Breast epithelium (tissue), 4 donors: ENCODE results near the gene ZNF438. TPM values are rescaled to one million over a fixed set of nuclear protein-coding genes. Genes with fewer than 3 reads are reported as not detected.
A peak's percentile ranks its signal among the peaks of the same experiment; 100 is the strongest.
"Not testable (repeated sequence)": the region's sequence is repeated elsewhere in the genome, so short reads cannot be mapped to it uniquely, and the experiment has no call there.

Source experiments
- DNase-seq, 2 donors: peaks; one replicate each; pipeline ENCODE4 v3.0.0-alpha.2; 2019; ENCODE audit warnings: low spot score in 2 of 2
- H3K27ac ChIP-seq, 2 donors: fragments of 200-600 bp; sonication (generic) in 1 of 2; one replicate each; pipeline ENCODE4 v1.5.1; 2016 to 2019; ENCODE audit warnings: mild to moderate bottlenecking in 1 of 2
- H3K27me3 ChIP-seq, 2 donors: fragments of 200-600 bp; sonication (generic) in 1 of 2; one replicate each; pipeline versions ENCODE4 v1.5.1 to v1.6.0; 2017 to 2019; ENCODE audit warnings: control low read depth in 1 of 2, mild to moderate bottlenecking in 1 of 2
- H3K36me3 ChIP-seq: fragments of 200-600 bp; one replicate; pipeline ENCODE4 v1.5.1; 2019
- H3K4me1 ChIP-seq, 2 donors: fragments of 200-600 bp; sonication (generic); one replicate each; pipeline ENCODE4 v1.5.1; 2016 to 2019; ENCODE audit warnings: control low read depth in 1 of 2
- H3K4me3 ChIP-seq, 3 donors: fragments of 200-600 bp; sonication (generic); 1 replicate in 2 of 3; 2 replicates in 1 of 3; pipeline ENCODE4 v1.5.1; 2016 to 2019; ENCODE audit warnings: mild to moderate bottlenecking in 3 of 3, moderate library complexity in 2 of 3
- H3K9me3 ChIP-seq, 2 donors: fragments of 200-600 bp; sonication (generic) in 1 of 2; one replicate each; pipeline ENCODE4 v1.5.1; 2016 to 2019; ENCODE audit warnings: control low read depth in 1 of 2
- CTCF ChIP-seq, 3 donors: fragments of 450-650 bp; IDR thresholded peaks; one replicate each; pipeline ENCODE4 v1.5.1; 2016 to 2017; ENCODE audit warnings: antibody characterized with exemption in 3 of 3, mild to moderate bottlenecking in 3 of 3, moderate library complexity in 3 of 3
- POLR2A ChIP-seq: fragments of 450-650 bp; IDR thresholded peaks from one replicate; pipeline ENCODE4 v1.6.1; 2016; ENCODE audit warnings: antibody characterized with exemption, mild to moderate bottlenecking, moderate library complexity
- POLR2AphosphoS5 ChIP-seq, 3 donors: sonication (generic); formaldehyde crosslinking; IDR thresholded peaks; one replicate each; pipeline ENCODE4 v1.6.1; 2017; ENCODE audit warnings: antibody characterized with exemption in 3 of 3
- intact Hi-C: fragments of 100-400 bp; cut with DNase I; formaldehyde crosslinking; loops from one replicate; pipeline ENCODE4 v1.15.1; 2023; ENCODE audit warnings: low total_unique reads
- total RNA-seq, 3 donors: library from RNA; depleted of rRNA; stranded (reverse); fragments of >200 nt; gene quantifications; one replicate each; pipeline ENCODE4 v1.1.0, GENCODE V29; 2016

ZNF438 gene
- total RNA-seq, 3 donors from 2014 or later: 8.8 to 34.6 (median 10.0) TPM

GRCh38 chr10:30915146-30915545, 116.5 kb downstream of the ZNF438 start:
- Histone ChIP-seq H3K4me1 (no peaks in the 10 kb centered on the region), H3K27me3 (no peaks in the 10 kb centered on the region), H3K9me3 (no peaks in the 10 kb centered on the region), H3K27ac (no peak overlapping the region), H3K36me3 (no peaks in the 10 kb centered on the region), H3K4me3 (no peak overlapping the region)
- no peak for DNase-seq
- intact Hi-C loops: no loop called here
- TF ChIP-seq CTCF (IDR thresholded peaks at IDR 0.05): no peak
- no peak for TF ChIP-seq POLR2A
- no peak for TF ChIP-seq POLR2AphosphoS5 (IDR thresholded peaks at IDR 0.05)

GRCh38 chr10:30911303-30911863, 120.3 kb downstream of the ZNF438 start:
- Histone ChIP-seq H3K4me1 (no peaks in the 10 kb centered on the region), H3K27ac (no peak overlapping the region), H3K4me3 (no peak overlapping the region), H3K9me3 (no peaks in the 10 kb centered on the region), H3K36me3 (no peaks in the 10 kb centered on the region), H3K27me3 (no peaks in the 10 kb centered on the region)
- intact Hi-C loops: no loop called here
- no peak for DNase-seq
- TF ChIP-seq POLR2A: no peak
- TF ChIP-seq CTCF (IDR thresholded peaks at IDR 0.05): no peak
- no peak for TF ChIP-seq POLR2AphosphoS5 (IDR thresholded peaks at IDR 0.05)

GRCh38 chr10:30903397-30904138, 128.1 kb downstream of the ZNF438 start:
- Histone ChIP-seq H3K4me3 (peak overlapping the region in 1 of 3 donors; percentile 47), H3K9me3 (no peaks in the 10 kb centered on the region), H3K27ac (peak overlapping the region; percentile 62 to 87), H3K36me3 (no peaks in the 10 kb centered on the region), H3K4me1 (no peaks in the 10 kb centered on the region), H3K27me3 (no peaks in the 10 kb centered on the region)
- TF ChIP-seq POLR2A: no peak
- no peak for TF ChIP-seq CTCF (IDR thresholded peaks at IDR 0.05)
- TF ChIP-seq POLR2AphosphoS5 (IDR thresholded peaks at IDR 0.05): no peak
- intact Hi-C loops: no loop called here
- DNase-seq: no peak

GRCh38 chr10:30902621-30903396, 128.9 kb downstream of the ZNF438 start:
- Histone ChIP-seq H3K4me1 (no peaks in the 10 kb centered on the region), H3K27me3 (no peaks in the 10 kb centered on the region), H3K36me3 (no peaks in the 10 kb centered on the region), H3K4me3 (peak overlapping the region in 1 of 3 donors; percentile 47), H3K27ac (peak overlapping the region; percentile 62 to 87), H3K9me3 (no peaks in the 10 kb centered on the region)
- no peak for DNase-seq
- no peak for TF ChIP-seq CTCF (IDR thresholded peaks at IDR 0.05)
- TF ChIP-seq POLR2AphosphoS5 (IDR thresholded peaks at IDR 0.05): no peak
- TF ChIP-seq POLR2A: no peak
- intact Hi-C loops: no loop called here

- H3K27me3 ChIP-seq, DNase-seq, H3K9me3 ChIP-seq, H3K36me3 ChIP-seq, H3K4me3 ChIP-seq, H3K4me1 ChIP-seq, intact Hi-C loops, H3K27ac ChIP-seq: not testable (repeated sequence)
Observed at GRCh38 chr10:30901487-30901886, 130.2 kb downstream of the ZNF438 start.
